ENCODE measurements around the gene ZPLD1. TPM values are rescaled to one million over a fixed set of nuclear protein-coding genes. Genes with fewer than 3 reads are reported as not detected.

Gene ZPLD1
- total RNA-seq, 4 donors from 2014 or later = 0.78 TPM; not detected in 3

GRCh38 chr3:102470066-102470465 lies 35.3 kb downstream of the ZPLD1 start:
- Histone ChIP-seq H3K36me3 (no peaks in the 10 kb centered on the region), H3K27me3 (no peaks in the 10 kb centered on the region), H3K9me3 (no peaks in the 10 kb centered on the region), H3K4me1 (no peaks in the 10 kb centered on the region), H3K4me3 (replicated peaks in 1 of 3) (no peak overlapping the region), H3K27ac (no peak overlapping the region)
- WGBS, 2 donors = 85 to 88% methylated on average over 6 of the region's 6 CpGs
- intact Hi-C loops (cut with DNase I) = no loop called here
- TF ChIP-seq POLR2A (IDR thresholded peaks at IDR 0.05) = no peak
- no peak for TF ChIP-seq CTCF (IDR thresholded peaks at IDR 0.05)
- no peak for DNase-seq

- H3K9me3 ChIP-seq = no peaks in the 10 kb centered on the region
- no peak for DNase-seq
- H3K27ac ChIP-seq = no peak overlapping the region
- H3K27me3 ChIP-seq = no peaks in the 10 kb centered on the region
- no peaks in the 10 kb centered on the region for H3K36me3 ChIP-seq
- no peaks in the 10 kb centered on the region for H3K4me1 ChIP-seq
- intact Hi-C loops (cut with DNase I) = no loop called here
- no peak for TF ChIP-seq POLR2A (IDR thresholded peaks at IDR 0.05)
- no peak for TF ChIP-seq CTCF (IDR thresholded peaks at IDR 0.05)
- H3K4me3 ChIP-seq (replicated peaks in 1 of 3) = no peak overlapping the region
- 85 to 91% methylated on average over 10 of the region's 10 CpGs for WGBS, 2 donors
These were observed 36.2 kb downstream of the ZPLD1 start for GRCh38 chr3:102471001-102471400.

GRCh38 chr3:102471491-102471890 lies 36.7 kb downstream of the ZPLD1 start:
- 93 to 95% methylated on average over 2 of the region's 2 CpGs for WGBS, 2 donors
- no peak overlapping the region for H3K4me3 ChIP-seq (replicated peaks in 1 of 3)
- intact Hi-C loops (cut with DNase I) = no loop called here

GRCh38 chr3:102473648-102474047 lies 38.8 kb downstream of the ZPLD1 start:
- no peaks in the 10 kb centered on the region for H3K27me3 ChIP-seq
- H3K4me1 ChIP-seq = no peaks in the 10 kb centered on the region
- intact Hi-C loops (cut with DNase I) = no loop called here
- no peaks in the 10 kb centered on the region for H3K9me3 ChIP-seq
- TF ChIP-seq POLR2A (IDR thresholded peaks at IDR 0.05) (no peak), CTCF (IDR thresholded peaks at IDR 0.05) (no peak)
- H3K4me3 ChIP-seq (replicated peaks in 1 of 3) = no peak overlapping the region
- no peak overlapping the region for H3K27ac ChIP-seq
- no peak for DNase-seq
- H3K36me3 ChIP-seq = no peaks in the 10 kb centered on the region

More at GRCh38 chr3:102471491-102471890, 36.7 kb downstream of the ZPLD1 start:
- no peaks in the 10 kb centered on the region for H3K36me3 ChIP-seq
- H3K4me1 ChIP-seq = no peaks in the 10 kb centered on the region
- no peaks in the 10 kb centered on the region for H3K9me3 ChIP-seq
- H3K27ac ChIP-seq = no peak overlapping the region
- no peak for TF ChIP-seq CTCF (IDR thresholded peaks at IDR 0.05)
- no peak for TF ChIP-seq POLR2A (IDR thresholded peaks at IDR 0.05)
- H3K27me3 ChIP-seq = no peaks in the 10 kb centered on the region
- no peak for DNase-seq

GRCh38 chr3:102474207-102474606 lies 39.4 kb downstream of the ZPLD1 start:
- intact Hi-C loops (cut with DNase I) = no loop called here
- no peak for TF ChIP-seq POLR2A (IDR thresholded peaks at IDR 0.05)
- TF ChIP-seq CTCF (IDR thresholded peaks at IDR 0.05) = no peak
- DNase-seq = no peak
- H3K27me3 ChIP-seq = no peaks in the 10 kb centered on the region
- no peaks in the 10 kb centered on the region for H3K4me1 ChIP-seq
- H3K36me3 ChIP-seq = no peaks in the 10 kb centered on the region
- no peaks in the 10 kb centered on the region for H3K9me3 ChIP-seq
- H3K4me3 ChIP-seq (replicated peaks in 1 of 3) = no peak overlapping the region
- 85 to 90% methylated on average over 6 of the region's 6 CpGs for whole genome bisulfite sequencing, 2 donors
- H3K27ac ChIP-seq = no peak overlapping the region
